IPS DF 4.7 (cell line): ENCODE measurements around the gene RBM20.

ENCODE experiments used
- DNase-seq: peaks from one replicate; pipeline ENCODE4 v3.0.0-alpha.2; 2013; ENCODE audit warnings: low spot score; ENCODE audit errors: extremely low read depth

Gene RBM20

DNA sequence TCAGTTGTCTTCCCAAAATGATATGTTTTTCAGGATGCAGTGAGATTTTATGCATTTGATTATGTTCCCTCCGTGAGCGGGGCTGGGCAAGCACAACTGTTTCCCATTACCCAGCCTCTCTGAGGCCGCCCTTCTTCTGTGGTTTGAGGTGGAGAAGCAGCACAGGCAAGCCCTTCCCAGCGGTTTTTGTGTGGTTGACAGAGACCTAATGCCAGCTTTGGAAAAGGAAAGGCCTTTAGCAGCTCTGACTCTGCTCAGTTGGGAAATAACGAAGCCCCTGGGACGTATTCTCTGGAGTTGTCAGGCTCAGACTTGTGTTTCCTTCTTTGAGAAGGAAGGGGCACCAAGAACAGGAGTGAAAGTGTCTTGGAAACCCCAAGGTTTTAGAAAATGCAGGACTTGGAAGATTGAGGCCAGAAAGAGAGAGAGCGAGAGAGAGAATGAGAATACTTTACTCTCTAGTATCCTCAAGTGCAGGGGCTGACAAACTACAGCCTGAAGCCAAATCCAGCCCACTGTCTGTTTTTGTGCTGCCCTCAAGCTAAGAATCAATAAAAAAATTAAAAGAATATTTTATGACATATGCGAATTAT is 207.0 kb downstream of the RBM20 start:
- no peak for DNase-seq

DNA sequence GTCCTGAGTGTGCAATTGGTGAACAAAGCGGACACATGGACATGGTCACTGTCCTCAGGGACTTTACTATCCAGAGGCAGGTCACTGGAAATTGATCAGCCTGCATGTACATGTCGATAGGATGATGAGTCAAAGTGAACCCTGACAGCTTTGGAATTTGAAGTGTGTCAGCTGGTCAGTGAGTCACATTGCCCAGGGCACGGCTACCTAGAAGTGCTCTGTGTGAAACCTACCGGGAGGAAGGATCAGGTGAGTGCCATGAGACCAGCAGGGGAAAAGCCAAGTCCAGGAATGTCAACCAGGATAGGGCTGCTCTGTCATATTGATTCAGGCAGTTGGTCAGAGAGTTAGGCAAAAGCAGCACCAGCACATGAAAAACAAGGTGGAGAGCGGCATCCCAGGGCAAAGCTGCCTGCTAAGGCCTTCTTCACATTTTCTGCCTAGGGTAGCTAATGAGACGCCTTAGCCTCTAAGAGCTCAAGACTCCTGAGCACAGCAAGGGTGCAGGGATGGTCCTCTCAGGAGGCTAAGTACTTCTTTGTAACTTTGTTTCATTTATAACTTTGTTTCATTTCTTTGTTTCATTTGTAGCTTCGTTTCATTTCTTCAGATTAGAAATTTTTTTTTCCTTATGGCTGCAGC is 208.2 kb downstream of the RBM20 start:
- DNase-seq, result no peak

DNA sequence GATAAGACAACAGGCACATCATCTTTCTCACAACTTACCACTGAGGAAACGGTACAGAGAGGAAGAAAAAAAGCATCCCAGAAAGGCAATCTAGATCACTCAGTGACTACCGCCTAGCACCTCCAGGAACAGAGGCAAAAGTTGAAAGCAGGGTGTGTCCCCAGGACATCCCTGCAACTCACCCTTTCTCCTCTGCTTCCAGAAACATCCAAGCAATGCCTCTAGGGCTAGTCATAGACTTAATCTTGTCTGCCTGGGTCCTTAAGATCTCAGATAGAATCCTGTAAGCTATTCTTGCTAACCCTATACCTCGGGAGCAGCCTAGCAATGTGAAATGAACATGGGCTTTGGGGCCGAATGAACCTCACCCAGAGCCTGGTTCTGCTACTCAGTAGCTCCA is 208.8 kb downstream of the RBM20 start:
- no peak for DNase-seq

DNA sequence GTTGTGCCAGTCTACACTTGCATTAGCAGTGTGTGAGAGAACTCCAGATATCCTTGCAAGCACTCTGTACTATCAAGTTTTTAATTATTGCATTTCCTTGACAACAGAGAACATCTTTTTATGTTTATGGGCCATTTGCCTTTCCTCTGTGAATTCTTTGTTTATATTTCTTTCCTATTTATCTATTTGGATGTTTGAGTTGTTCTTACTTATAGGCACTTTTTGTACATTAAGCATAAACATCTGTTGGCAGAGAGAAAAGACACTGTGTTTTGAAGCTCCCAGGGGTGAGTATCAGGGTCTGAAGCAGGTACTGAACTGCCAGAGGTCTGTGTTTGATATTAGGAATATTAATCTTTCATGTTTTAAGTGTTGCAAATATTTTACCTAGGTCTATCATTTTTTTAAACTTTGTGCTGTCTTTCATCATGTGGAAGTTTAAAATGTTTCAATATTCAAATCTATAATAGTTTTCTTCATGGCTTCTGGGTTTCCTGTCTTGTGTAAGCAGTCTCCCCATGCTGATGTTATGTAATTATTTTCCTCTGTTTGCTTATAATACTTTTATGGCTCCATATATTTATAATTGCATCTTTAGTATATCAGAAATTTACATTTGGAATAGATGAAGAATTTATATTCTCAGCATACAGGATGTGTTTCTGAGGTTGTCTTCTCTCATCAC is 209.9 kb downstream of the RBM20 start:
- no peak for DNase-seq

DNA sequence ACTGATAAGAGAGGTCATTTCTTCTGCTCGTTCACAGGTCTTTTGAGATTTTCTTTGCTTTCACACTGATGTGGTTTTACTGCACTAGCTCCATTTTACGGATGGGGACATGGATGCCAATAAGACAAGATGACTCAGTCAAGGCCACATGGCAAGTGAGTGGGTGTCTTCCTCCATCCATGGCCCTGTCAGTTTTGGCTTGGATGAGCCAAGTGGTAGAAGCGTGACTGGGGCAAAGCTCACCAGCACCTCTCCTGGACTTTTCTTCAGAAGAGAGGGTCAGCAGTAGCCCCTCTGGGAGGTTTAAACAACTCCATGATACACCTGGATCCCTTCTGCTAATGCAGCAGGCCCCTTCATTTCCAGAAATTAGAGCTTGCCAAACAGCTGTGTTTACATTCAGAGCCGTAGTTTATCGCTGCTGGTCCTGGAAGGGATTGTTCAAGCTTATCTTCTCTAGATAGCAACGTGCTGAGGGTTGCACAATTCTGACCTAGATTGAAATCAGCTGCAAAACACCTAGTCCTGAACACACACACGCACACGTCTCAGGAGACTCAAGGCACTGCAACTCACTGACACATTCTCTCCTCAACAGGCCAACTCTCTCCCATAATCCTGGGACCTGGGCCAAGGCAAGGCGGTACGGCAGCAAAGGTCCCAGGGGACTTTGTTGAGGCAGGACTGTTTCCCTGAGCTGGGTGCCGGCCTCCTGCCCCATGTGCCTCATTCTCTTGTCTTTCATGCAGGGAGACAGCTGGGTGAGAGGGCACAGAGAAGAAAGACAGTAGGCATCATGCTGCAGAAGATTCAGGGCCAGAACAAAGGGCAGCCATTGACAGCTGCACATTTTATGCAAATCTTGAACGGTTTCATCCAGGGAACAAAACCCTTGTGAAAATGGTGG is 213.4 kb downstream of the RBM20 start:
- DNase-seq, result no peak

DNA sequence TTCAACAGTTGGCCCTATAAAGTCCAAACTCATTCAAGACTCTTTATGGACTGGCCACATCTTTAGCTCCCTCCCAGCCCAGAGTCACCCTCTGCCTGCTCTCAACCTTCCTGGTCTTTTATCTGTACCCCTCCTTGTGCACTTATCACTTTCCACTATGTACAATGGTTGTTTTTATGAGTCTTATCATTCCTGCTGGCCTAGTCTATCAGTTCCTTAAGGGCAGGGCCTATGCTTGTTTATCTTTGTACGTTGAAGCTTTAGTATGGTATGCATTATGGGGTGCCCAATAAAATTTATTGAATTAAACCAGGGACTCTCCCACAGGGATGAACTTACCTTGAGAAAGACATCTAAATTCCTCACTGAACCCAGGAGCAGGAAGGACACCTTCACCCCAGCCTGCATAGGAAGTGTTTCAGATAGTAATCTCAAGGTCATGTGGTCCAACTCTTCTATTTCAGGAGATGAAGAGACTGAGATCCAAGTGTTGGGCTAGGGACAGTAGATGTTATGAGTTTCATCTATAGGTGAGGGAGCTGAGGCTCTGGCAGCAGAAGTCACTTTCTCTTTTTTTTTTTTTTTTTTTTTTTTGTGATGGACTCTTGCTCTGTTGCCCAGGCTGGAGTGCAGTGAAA is 214.3 kb downstream of the RBM20 start:
- DNase-seq, result no peak

DNA sequence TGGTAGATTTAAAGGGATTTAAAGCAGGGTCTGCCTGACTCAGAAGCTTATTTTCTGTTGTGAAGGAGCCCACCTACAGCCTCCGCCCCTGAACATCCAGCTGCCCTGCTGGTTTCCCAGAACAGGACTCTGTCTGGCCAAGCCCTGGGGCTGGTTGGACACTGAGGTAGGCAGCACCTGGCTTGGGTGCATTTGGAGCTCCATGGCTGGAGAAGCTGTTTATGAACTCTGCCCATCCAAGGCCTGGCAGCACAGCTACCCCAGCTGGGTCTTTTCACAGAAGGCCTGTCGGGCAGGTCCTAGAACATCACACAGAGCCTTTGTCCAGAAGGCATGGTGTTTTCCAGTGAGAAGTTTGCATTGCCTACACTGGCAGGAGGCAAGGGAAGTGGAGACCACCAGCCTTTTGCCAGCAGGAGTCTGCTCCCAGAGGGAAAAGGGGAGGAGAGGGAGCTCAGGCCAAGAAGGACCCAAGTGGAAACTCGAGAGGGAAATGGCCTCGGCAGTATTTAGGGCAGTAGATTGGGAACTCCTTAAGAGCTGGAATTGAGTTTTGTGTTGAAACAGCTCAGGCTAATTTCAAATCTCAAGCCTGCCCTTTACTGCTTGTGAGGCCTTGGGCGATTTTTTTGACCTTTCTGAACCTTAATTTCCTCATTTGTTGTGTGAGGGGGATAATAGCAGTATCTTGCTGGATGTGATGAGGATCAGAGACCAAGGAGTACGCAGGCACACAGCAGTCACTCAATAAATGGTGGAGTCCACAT is 215.3 kb downstream of the RBM20 start:
- DNase-seq, result no peak

DNA sequence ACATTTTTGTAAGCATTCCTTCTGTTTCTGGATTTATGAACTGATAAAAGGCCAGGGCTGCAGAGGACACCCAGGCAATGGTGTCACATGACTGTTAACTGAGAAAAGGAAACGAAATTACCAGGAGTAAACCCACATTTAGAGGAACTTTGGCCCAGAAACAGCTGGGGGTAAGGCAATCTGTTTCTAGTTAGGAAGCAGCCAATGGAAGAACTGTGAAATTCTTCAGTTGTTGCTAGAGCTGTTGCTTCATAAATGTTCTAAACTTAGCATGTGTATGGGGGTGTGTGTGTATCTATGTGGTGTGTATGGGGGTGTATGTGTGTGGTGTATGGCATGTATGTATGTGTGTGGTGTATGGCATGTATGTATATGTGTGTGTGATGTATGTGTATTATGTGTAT is 215.8 kb downstream of the RBM20 start:
- DNase-seq, result no peak

DNA sequence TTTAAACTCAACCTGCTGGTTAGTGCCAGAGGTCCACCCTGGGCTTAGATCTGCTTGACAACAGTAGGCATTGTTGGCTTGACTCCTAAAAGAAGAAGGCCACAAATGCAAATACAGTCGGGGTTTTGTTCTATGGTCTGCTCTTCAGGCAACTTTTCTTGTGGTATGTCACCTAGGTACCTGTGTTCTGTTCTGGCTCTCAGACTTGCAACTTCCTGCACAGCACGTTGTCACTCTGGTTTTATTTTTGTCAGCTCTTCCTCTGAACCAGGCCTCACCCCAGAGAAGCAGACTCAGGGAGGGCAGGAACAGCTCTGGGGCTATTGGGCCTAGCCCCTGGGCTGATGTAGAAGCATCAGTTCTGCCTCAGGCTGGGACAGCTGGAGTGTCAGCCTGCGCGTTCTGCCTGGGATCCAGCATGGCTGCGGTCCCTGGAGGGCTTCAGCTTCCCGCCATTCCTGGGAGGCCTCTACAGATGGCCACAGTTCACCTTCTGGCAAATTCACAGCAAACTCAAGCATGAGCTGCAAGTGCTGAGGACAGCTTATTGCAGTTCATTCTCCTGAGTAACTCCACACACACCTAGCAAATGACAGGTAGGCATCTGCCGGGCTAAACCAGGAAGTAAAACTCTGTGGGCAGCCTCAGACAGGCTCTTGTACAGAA is 216.6 kb downstream of the RBM20 start:
- DNase-seq, result no peak

DNA sequence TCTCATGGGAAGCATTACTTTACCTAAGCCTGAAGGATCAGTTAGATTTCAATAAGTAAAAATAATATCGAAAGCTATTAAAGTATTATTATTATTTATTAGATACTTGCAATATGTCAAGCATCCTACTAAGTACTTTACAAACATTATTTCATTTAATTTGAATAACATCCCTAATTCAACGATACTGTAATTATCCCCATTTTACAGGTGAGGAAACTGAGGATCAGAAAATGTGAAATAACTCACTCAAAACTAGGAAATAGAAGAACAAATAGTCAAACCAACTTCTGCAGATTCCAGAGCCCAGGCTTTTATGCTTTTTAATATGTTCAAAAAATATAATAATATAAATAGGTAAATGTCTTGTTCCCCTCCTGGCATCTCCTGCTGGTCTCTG is 217.3 kb downstream of the RBM20 start:
- no peak for DNase-seq

DNA sequence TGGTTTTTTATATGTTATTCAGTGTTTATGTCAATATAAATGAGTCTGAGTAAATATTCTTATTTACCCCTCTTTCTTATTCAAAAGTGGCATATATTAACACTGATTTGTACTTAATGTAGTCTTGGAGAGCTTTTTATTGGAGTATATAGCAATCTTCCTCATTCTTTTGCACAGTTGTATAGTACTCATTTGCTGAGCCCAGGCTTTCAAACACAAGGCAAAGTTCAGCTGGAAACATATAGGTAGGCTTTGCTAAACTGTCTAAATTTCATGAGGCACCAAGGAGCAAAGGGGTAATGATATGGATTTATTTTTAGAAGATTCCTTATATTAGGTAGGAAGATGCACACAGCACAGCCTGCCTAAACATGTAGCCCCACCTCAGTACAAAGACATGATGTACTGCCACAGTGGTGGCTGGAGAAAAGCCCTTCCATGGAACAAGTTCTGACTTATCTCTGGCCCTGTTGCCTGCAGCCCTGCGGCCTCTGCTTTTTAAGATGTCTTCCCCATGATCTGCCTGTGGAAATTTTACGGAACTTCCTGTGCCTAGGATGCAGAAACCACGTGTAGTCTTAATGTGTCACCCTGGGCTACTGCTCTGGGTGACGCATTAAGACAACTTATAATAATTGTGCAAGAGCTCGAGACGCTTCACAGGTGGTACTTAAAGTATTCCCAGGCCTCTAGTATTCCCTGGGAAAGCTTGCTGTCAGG is 218.0 kb downstream of the RBM20 start:
- DNase-seq, result no peak

DNA sequence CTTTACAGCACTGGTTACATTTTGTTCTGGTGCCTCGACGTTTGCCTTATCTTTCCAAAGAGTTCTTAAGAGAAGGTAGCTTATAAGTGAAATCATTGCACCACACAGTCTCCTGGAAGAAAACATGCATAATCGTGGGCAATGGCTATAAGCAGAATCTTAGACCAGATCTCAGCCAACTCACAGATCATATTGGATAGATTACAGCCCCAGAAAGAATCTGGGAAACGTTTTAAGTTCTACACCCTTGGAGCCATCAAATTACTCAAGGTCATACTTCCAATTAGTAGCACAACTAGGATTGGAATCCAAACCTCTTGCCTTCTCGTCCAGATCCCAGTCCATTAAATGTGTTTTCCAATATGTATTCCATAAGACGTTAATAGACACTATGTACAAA is 218.8 kb downstream of the RBM20 start:
- no peak for DNase-seq

DNA sequence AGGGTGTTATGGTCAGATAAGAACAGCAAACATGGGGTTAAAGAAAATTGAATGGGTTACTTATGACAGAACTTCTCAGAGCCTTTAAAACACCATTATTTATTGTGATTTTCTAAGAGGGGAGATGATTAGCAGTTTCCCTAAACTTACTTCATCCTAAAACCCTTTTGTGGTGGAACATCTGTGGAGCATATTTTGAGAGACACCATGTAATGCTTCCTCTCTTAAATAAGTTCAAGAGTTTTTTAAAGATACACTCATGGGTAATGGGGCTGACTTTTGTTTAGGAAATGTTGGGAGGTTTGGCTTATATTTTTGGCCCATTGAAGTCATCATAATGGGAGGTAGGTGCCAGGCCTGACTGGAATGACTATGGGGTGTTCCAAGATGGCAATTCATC is 219.2 kb downstream of the RBM20 start:
- no peak for DNase-seq

DNA sequence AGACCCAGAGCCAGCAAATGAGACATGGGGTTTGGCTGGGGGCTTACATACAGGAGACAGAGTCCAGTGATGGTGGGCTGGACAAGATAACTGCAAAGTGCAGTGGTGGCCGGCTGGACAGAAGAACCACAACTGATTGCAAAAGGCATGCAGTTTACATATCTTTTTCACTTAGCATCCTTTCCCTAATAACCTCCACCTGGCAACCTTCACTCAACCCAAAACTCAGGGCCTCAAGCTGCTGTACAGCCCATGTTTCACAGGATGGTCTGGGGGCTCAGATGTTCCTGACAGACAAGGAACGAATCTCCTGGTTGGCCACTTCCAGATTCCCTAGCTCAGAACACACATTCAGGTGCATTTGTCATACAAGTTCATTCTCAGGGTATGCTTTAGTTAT is 219.8 kb downstream of the RBM20 start:
- DNase-seq, result no peak

DNA sequence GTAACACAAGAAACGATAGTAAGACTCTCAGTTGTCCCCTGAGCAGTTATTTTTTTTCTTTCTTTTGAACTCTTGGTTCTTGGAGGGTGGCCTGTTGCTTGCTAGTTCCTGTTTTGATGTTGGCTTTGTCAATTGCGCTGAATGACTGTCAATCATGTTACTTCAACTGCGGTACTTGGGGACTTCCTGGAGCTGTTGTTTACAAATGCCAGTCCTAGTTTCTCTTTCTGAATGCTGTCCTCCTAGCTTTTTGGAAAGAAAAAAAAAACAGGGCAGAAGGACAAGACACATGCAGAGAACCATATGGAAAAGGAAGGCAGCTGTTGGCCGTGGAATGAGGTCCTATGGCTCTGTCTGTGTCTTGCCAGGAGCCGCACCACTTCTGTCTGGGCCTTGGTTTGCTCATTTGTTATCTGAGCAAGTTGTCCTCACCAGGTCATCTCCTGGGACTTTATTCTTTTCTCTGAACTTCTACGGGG is 220.6 kb downstream of the RBM20 start:
- no peak for DNase-seq

DNA sequence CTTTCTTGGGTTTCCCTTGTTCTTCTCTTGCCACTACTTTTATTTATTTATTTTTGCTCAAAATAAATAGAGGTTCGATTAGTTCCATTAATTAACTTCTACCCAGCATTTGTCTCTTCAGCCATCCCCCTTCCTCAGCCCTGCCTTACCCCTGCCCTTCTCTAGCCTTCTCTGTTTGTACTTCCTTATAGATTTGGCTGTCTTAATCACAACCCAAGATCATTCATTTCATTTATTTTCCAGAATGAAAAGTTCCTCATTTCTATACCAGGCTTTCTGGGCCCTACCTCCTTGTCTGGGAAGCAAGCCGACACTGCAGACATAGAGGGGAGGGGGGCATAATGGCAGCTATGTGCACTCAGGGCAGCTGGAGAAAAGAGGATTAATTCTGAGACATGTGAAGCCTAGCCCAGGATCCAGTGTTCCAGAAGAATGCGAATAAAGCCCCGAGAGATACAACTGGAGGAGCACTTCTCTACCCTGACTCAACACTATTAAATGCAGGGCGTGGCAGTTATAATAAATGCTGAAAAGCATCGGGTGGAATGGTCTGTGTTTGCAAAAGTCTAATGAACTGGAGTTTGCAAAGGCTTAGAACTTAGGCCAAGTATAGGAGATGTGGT is 221.2 kb downstream of the RBM20 start:
- no peak for DNase-seq

DNA sequence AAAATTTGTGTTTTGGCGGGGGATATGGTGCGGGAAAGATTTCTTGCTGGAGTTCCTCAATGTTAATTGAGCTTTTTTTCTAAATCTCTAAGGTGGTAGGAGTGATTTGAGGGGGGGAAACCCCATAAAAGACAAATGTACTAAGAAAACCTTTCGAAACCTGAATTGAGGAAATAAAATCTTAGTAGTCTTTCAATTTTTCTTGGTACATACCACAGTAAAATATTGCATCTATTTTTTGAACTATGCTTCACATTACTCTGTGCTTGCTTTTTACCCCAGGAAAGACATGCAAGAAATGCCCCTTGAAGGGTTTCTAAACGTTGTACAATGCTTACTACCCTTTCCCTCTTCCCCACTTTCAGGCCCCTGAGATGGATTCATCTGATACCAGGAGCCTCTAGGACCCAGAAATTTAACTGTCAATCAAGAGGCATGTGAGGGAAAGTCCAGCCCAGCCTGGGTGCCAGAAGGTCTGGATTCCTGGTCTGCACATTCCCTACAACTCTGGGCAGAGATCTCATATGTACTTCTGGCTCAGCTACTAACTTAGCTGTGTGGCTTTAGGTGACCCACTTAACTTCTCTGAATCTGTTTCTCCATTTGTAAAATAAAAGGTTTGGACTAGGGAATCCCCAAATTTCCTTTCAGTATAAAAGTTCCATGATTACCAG is 221.8 kb downstream of the RBM20 start:
- no peak for DNase-seq
